MV-4-11 (cell line): ENCODE measurements around the gene MXI1.
"Not testable (repeated sequence)": the region's sequence is repeated elsewhere in the genome, so short reads cannot be mapped to it uniquely, and the experiment has no call there.

Source experiments
- DNase-seq: peaks from one replicate; lab custom pipeline; 2025; lab: John Stamatoyannopoulos, UW

MXI1 gene

DNA sequence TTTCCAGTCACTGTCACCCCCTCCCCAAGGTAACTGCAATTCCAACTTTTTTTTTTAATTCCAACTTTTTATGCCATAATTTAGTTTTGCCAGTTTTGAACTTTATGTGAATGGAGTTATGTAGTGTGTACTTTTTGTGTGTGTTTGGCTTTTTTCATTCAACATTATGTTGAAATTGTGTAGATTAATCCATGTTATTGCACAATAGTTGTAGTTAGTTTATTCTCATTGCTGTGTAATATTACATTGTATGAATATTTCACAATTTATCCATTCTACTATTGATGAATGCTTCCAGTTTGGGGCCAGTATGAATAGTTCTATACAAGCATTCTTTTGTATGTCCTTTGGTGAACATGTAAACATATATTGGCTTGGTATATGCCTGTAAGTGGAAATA lies 32.5 kb downstream of the MXI1 start:
- no peak for DNase-seq

DNA sequence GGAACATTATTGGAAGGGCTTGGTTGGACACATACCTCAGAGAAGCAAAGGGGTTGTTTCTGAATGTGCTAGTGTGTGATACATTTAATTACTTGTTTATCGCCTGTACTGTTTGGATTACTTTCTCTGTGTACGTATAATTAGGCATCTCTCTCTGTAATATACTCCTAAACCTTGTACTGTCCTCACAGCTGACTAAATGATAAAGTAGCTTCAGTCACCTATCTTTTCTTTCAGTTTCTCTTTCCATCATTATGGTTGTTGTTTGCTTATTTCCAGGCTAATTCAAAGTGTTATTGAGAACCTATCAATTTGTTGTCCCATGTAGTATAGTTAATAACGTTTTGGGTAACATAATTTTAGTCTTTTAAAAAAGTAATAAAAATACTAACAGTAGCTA lies 34.0 kb downstream of the MXI1 start:
- no peak for DNase-seq

DNA sequence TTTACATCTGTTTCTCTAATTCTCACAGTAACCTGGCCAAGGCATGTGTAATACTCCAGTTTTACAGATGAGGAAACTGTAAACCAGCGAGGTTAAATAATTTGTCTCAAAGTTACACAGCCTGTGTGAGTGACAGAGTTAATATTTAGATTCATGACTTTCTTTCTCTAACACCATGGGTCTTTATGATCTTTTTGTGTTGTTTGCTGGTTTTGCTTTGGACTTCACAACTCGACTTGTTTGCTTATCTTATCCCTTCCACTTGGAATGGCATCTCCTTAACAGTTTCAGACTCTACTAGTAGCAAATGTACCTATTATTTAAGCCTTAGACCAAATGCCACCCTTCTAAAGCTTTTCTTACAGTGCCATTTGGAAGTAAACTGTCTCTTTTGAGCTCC lies 34.4 kb downstream of the MXI1 start:
- no peak for DNase-seq

DNA sequence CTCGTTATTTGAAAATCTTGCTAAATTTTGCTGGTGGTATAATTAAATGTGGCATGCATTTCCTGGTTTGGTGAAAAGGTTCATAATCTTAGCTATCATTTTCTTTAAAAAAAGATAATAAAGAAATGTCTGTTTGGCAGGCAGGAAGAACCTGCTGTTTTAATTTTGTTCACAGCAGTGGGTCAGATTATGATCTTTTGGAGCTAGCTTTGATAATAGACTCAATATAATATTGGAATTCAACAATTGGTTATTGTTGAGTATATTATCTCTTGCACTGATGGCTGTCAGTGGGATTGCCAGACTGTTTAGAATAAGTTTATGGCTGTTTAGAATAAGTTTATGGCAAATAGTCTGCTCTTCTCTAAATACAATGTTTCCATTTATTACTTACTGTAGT lies 35.1 kb downstream of the MXI1 start:
- no peak for DNase-seq

DNA sequence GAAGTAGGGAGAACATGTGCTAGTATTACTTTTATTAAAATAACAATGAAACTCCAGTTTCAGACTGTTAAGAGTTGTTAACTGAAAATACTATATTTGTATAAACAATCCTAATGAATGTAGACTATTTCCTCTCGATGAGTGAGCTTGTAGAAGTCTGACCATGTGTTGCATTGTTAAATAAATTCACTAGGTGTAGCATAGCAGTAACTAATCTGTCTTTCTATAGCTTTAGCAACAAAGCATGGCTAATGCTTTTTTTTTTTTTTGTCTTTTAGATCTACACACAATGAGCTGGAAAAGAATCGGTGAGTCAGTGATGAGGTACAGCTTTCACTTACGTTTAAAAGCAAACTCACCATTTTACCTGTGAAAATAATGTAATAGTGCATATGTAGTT lies 37.1 kb downstream of the MXI1 start:
- DNase-seq = no peak

DNA sequence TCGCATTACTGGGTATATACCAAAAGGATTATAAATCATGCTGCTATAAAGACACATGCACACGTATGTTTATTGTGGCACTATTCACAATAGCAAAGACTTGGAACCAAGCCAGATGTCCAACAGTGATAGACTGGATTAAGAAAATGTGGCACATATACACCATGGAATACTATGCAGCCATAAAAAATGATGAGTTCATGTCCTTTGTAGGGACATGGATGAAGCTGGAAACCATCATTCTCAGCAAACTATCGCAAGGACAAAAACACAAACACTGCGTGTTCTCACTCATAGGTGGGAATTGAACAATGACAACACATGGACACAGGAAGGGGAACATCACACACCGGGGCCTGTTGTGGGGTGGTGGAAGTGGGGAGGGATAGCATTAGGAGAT lies 40.4 kb downstream of the MXI1 start:
- not testable (repeated sequence) for DNase-seq

DNA sequence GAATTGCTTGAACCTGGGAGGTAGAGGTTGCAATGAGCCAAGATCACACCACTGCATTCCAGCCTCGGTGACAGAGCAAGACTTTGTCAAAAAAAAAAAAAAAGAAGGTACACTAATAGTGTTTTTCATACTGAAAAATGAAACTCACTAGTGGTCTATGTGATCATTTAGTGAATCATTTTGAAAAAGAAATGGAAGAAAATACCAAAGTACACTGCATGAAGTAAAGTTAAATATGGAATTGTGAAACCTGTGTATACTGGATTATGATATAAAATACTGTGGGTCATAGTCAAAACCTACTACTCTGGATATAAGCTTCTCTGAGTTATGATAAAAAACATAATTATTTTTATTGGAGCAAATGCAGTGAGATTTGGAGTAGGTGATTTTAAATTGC lies 42.1 kb downstream of the MXI1 start:
- not testable (repeated sequence) for DNase-seq

DNA sequence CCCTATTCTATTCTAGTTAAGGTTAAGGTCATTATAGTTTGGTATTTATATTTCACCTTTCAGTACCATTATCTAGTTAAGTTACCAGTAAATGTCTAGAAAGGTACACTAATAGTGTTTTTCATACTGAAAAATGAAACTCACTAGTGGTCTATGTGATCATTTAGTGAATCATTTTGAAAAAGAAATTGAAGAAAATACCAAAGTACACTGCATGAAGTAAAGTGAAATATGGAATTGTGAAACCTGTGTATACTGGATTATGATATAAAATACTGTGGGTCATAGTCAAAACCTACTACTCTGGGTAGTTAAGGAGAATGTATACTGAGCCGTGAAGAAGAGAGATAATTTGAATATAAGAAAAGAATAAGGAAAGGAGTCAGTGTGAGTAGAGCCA lies 44.0 kb downstream of the MXI1 start:
- DNase-seq = not testable (repeated sequence)

DNA sequence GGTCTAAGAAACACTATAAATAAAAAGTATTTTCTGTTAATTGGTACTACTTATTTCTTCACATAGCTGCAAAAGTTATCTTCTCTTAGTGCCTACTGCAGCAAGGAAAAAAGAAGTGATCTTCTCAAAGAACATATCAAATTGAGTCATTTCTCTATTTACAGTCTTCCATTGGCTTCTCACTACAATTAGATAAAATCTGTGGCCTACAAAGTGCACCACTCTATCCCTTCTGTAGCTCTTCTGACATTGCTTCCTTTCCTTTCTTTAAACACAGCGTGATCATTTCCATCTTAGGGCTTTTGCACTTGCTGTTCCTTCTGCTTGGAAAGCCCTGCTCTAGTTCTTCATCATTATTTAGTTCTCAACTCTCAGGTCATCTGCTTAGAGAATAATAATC lies 44.7 kb downstream of the MXI1 start:
- no peak for DNase-seq

DNA sequence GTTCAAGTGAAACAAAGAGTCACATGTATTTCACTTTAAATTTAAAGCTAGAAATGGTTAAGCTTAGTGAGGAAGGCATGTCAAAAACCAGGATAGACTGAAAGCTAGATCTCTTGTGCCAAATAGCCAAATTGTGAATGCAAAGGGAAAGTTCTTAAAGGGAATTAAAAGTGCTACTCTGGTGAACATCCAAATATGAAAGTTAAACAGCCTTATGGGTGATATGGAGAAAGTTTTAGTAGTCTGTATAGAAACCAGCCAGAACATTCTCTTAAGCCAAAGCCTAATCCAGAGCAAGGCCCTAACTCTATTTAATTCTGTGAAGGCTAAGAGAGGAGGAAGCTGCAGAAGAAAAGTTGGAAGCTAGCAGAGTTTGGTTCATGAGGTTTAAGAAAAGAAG lies 47.1 kb downstream of the MXI1 start:
- no peak for DNase-seq

DNA sequence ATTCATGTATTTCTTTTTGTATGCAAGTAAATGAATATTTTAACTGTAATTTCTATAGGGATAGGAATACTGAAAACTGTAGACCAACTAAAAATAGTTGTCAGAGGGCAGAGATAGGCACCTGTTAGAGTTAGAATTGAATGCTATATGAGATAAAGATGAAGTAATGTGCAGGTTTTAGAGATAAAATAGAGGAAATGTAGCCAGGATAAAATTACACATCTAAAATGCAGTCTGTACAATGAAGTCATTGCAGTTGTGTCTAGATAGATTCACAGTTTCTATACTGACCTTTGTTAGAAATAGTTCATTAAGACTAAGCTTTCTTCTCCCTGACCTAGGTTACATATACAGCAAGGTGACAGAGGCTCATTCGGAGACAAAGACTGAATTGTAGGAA lies 51.1 kb downstream of the MXI1 start:
- no peak for DNase-seq

DNA sequence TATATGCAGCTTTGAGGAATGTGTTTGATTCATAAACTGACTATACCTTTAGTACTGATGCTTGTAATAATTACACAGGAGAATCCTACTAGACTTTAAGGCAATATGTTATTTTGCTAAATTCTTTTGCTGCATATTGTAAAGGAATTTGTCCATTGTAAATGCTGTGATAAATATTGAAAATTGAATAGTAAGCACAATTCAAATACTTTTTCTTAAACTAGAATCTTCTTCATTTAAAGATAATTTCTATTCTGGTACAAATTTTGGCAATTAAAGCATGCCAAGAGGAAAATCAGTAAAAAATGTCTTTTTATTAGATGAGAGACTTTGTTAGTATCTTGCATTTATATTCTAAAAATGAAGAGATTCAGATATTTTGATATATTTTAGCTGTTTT lies 51.9 kb downstream of the MXI1 start:
- no peak for DNase-seq

DNA sequence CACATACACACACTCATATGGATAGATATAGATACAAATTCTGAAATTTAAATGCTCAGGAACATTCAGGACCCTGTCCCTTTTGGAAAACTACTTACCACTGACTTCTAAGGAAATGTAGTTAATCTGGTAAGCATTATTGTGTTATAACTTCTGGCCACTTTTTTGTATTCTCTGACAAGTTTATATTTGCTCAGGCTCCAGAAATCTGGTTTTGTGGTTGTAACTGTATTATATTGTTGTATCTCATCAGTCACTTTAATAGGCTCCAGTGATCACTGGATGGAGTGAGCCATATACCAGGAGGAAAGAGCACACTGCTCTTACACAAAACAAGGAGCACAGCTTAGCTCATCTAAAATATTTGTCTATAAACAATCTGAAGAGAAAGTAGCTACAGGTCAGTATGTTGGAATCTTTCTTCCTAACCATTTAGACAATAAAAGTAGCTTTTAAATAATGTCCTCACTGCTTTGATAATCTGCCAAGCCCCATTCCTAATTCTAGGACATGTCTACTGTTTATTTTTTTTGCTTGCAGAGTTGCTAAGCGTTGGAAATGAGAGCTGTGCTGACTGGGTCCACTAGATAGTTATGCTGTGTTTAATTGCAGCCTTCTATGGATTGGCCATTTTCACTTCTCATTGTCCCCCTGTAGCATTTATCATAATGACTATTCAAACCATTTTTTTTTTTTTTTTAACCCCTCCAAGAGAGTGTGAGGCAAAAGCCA lies 53.5 kb downstream of the MXI1 start:
- DNase-seq = peak; percentile 76

DNA sequence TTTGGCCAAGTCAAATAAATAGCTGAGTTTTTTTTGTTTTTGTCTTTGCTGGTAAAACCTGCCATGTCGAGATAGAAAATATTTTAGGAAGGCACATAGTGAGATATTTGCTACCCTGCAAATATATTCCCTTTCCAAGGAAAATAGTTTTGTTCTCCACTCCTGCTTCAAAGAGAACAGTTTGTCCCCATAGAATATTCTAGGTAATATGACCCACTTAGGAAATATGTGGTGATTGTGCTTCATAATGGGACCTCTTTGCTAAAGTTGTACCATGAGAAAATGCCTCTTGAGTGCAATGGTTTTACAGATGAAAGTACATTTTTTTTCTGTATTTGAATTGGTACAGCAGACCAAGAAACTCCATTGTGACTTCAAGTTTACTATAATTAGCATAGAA lies 55.8 kb downstream of the MXI1 start:
- no peak for DNase-seq

DNA sequence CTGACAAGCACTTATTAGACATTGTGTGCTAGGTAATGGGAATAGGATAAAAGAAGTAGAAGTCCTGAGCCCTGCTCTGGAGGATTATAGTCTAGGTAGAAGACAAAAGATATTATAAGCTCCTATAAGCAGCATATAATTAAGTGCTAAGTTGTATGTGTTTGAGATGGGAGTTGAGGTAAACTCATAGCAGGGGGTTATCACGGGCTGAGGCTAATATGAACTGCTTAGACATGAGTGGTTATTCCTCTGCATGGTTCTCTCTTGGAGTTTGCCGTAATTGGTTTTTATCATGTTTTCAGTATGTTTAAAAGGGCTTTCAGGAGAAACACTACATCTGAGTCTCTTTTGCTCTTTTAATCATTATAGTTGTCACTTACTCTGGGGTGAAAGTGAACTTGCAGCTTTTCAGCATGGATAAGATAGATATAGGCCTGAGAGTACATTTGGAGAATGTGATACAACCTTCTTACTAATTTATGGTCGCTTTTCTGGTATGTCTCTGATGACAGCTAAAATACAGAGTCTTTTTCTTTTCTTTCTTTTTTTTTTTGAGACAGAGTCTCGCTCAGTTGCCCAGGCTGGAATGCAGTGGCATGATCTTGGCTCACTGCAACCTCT lies 58.3 kb downstream of the MXI1 start:
- no peak for DNase-seq

DNA sequence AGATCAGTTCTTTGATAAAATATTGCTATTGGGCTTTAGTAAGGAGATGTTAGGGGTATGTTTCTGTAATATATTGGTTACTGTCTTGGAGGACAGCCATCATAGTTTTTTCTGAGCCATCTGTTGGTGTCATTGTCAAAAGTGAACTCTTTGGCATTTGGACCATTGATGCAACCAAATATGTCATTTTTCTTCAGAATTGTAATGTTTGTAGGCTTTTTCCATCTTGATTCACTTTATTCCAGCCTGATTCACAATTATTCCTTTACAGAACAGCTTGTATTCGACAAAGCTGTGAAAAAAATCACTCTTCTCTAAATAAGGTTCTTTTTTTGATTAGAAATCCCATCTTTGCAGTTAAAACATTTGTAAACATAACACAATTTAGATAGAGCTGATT lies 59.9 kb downstream of the MXI1 start:
- DNase-seq = no peak

DNA sequence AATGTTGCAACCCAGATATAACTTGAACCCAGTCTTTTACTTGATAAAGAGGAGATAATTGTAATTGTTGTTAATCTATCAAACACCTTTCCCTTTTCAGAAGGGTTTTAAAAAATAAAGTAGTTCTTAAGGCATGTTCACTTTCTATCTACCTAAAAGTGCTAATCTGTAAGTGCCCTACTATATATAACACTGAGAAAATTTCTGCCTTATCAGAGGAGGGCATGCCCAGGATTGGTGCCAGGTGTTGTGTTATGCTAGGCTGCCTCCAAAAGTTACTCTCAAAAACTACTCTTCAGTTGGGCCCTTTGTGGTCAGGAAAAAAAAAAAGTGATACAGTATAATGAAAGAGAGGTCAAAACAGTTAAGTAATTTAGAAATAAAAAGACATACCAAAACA lies 61.0 kb downstream of the MXI1 start:
- no peak for DNase-seq

DNA sequence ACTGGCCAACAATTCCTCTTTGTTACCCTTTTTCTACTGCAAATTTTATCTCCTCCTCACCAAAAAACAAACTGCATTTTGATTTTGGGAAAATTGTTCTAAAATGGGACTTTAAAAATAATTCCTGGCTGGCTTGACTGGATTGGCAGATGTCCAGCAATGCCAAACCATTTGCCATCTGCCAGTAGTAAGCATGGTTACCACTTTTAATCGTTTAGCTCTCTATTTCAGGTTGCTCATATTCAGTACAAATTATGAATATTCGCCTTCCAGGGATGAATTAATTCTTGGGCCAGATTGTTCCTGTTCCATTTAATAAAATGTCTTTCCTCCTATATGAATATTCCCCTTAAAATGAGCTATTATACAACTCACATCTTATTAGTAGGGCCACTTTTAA lies 61.6 kb downstream of the MXI1 start:
- DNase-seq = no peak

DNA sequence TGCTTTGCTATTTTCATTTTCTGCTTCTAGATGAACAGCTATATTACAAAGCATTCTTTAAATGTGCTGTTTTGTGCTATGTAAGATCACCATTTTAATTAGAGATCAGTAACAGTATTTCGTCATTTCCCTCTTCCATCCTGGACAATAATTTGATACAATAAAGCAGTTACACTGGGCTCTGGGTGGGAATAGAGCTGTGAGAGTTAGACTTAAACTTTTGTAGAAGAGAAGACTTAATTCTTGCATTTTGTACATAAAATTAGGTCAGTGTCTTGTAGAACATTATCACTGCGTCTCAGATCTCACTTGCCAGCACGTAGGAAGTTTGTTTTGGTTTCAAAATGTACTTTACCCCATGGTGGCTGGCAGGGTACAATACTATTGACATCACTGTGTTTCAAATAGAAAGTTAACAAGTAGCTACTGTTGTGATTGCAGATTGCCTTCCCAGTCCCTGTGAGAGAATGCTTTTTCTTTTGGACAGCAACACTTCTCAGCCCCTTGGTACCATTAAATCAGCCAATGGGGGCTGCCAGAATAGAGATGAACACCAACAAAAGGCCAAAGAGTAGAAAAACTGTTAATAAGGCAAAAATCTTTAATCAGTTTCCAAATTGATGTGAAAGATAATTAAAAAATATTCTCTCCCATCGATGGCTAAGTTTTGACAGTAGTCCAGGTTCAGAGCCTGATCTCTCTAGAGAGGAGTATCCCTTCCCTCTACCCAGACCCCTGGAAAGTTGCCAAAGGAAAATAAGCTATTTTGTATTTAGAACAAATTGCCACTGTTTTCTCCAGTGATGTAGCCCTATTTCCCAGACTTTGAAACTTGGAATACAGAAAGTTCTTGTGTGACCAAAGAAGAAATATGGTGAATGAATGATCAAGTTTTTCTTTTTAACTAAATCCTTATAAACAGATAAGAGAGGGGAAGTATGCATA lies 62.2 kb downstream of the MXI1 start:
- DNase-seq = peak; percentile 9

DNA sequence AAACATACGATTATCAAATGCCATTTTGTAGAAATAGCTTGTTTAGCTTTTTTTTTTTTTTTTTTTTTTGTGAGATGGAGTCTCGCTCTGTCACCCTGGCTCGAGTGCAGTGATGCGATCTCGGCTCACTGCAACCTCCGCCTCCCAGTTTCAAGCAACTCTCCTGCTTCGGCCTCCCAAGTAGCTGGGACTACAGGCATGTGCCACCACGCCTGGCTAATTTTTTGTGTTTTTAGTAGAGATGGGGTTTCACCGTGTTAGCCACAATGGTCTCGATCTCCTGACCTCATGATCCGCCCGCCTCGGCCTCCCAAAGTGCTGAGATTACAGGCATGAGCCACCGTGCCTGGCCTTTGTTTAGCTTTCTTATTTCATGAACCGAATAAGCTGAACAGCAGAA lies 65.6 kb downstream of the MXI1 start:
- not testable (repeated sequence) for DNase-seq

DNA sequence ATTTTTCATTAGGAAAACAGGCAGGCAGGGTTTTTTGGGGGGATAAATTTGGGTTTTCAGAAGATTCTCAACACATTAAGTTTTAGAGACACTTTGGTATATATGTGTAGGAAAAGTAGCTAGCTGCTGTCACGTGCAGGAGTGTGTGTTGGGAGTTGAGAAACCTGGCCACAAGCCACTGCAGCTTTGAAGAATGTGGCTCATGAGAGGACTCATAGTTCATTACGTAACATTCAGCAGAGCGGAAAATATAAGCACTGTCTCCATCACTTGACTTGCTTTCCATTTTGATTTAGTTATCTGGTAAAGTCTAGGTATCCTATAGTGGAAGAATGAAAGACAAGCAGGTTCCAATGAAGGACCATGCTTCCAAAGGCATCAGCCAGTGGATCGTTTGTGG lies 66.1 kb downstream of the MXI1 start:
- DNase-seq = peak; percentile 94

DNA sequence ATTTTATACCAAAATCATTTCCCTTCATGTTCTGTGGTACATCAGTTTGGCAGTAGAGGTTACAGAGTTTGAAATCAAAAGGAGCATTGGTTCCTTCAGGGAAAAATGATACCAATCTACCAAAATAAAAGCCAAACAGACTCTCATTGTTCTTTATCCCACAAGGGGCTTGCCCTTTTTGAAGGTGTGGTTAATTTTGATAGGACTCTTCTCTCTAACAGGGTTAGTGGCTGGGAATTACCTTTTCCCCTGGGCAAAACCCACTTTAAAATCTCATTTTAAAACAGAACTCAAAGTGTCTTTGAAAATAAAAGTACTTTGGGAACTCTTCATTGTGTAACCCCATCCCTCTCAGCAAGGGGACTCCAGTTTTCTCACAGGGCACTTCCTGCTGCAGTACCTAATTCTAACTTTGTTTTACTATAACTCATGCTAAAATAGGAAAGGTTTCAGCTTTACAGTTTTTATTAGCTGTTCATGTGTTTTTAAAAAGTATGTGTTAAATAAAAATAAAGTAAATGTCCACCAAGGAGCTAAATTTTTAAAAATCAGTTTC lies 66.7 kb downstream of the MXI1 start:
- peak; percentile 9 for DNase-seq

DNA sequence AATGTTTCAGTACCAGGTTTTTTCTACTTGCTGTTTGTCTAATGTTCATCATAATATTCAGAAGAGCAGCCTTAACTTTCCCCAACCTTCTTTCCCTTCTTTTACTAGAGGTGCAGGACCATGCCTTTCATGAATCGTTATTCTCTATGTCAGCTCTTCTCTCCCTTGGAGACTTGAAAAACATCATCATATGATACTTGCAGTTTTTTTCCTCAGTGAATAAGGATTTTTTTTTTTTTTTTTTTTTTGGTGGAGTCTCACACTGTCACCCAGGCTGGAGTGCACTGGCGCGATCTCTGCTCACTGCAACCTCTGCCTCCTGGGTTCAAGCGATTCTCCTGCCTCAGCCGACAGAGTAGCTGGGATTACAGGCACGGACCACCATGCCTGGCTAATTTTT lies 67.2 kb downstream of the MXI1 start:
- DNase-seq = no peak
